ENCODE results near the gene KRTAP5-9. TPM values are rescaled to one million over a fixed set of nuclear protein-coding genes. Genes with fewer than 3 reads are reported as not detected.
"Not testable (repeated sequence)": the region's sequence is repeated elsewhere in the genome, so short reads cannot be mapped to it uniquely, and the experiment has no call there.

The KRTAP5-9 gene
- total and polyA plus RNA-seq, 10 of the 15 experiments (the other 5 are each of a cell fraction or from before 2014, with no cell fraction given) = 0.06 to 0.38 (median 0.19) TPM; not detected in 4

- DNase-seq (ENCODE audit: low read depth, low spot score) = no peak
- WGBS (ENCODE audit: insufficient coverage, insufficient replicate concordance, low lambda C conversion rate, missing lambda C conversion rate) = 32% methylated on average over 10 of the region's 10 CpGs
- SMC1A ChIA-PET (ENCODE audit: uncharacterized antibody, unreplicated experiment) = no interaction called here
- BruUV-seq (replicated peaks) = no TSS peak
- H4K20me1 ChIP-seq (ENCODE audit: control insufficient read depth, insufficient read depth) = no peaks in the 10 kb centered on the region
- H3K9me3 ChIP-seq (replicated peaks; ENCODE audit: control insufficient read depth, insufficient read depth, low read length) = no peaks in the 10 kb centered on the region
- FAIRE-seq = no peak
- H2AFZ ChIP-seq (ENCODE audit: control insufficient read depth, low read depth, low read length) = no peak overlapping the region
- RAD21 ChIA-PET (ENCODE audit: unreplicated experiment) = no interaction called here
- H3K4me2 ChIP-seq (ENCODE audit: control insufficient read depth, insufficient read depth) = no peak overlapping the region
- in situ Hi-C loops (cut with MboI) = no loop called here
- no peak overlapping the region for H3K9ac ChIP-seq (ENCODE audit: control insufficient read depth, insufficient read depth, low read length)
- intact Hi-C loops (cut with micrococcal nuclease; ENCODE audit: unreplicated experiment) = loop anchor here (10.0 kb wide), 1 partner anchor 141 kb away; no protein-coding TSS in a partner anchor
- H3K4me3 ChIP-seq = no peak overlapping the region
- no peak for ATAC-seq
- no peaks in the 10 kb centered on the region for H3K4me1 ChIP-seq (ENCODE audit: control insufficient read depth, insufficient read depth, low read length)
- no peaks in the 10 kb centered on the region for H3K27me3 ChIP-seq (replicated peaks in 1 of 2; ENCODE audit: control insufficient read depth in 2 of 2, insufficient read depth in 2 of 2, low read length in 1 of 2)
- no peaks in the 10 kb centered on the region for H3K79me2 ChIP-seq (ENCODE audit: control insufficient read depth, insufficient read depth, low read length)
- TF ChIP-seq JUND (IDR thresholded peaks at IDR 0.05; ENCODE audit: low read depth, low read length) (no peak), RBBP5 (conservative IDR thresholded peaks at IDR 0.05) (no peak), SPI1 (IDR thresholded peaks at IDR 0.05; ENCODE audit: borderline replicate concordance, insufficient read depth, low read depth, low read length) (no peak), ZNF384 (IDR thresholded peaks at IDR 0.05; ENCODE audit: borderline replicate concordance, low read depth, low read length) (no peak), SMC3 (IDR thresholded peaks at IDR 0.05; ENCODE audit: borderline replicate concordance, low read length) (no peak)
- no peaks in the 10 kb centered on the region for H3K36me3 ChIP-seq (ENCODE audit: control insufficient read depth in 2 of 2, insufficient read depth in 2 of 2, low read length in 1 of 2)
- POLR2A ChIA-PET = no interaction called here
- no peak overlapping the region for H3K27ac ChIP-seq (ENCODE audit: control insufficient read depth, insufficient read depth)
- CTCF ChIA-PET = interaction anchor here (1.0 to 1.3 kb wide), 2 partner anchors 14 to 17 kb away, joined by 3 read pairs; partner anchors contain the start of gene KRTAP5-9
Observed at GRCh38 chr11:71566081-71566620, 17.9 kb downstream of the KRTAP5-9 start.

DNA sequence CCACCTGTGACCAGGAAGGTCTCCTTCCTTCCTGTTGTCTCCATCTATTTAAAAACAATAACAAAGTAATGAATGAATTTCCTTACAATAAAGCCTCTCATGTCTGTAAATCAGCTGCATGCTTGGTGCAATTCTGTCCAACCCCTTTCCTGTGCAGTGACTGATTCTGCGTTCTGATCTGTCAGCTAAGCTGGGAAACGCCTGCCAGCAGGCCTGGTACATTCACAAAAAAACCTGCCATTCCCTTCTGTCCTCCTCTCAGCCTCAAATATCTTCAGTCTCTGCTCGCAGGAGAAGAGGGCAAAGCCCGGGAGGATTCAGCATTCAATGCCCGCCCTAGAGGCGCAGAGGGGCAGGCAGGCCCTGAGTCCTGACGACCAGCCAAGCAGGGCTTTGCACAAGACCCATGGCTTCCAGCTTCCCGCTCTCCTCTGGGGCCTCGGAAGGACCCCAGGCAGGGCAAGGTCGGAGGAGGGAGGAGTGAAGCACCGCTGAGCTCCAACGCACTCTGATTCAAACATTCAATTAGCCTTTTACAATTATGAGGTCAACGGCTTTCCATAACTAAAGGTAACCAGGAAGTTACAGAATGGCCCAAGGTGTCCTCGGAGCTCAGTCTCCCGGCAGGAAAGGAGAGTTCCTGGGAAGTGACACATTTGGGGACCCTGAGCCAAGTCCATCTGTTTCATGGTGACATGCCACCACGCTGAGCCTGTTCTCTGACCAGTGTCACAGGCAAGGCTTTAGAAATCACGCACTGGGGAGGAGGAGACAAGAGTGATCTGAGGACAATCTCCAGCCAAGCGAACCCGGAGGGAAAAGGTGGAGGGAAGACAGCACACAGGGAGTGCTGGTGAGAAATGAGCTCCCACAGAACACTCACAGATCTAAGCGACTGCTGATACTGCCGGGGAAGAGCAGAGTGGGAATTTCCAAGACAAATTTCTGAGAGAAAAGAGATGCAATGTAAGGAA, 18.7 kb downstream of the KRTAP5-9 start:
- H3K9me3 ChIP-seq (replicated peaks; ENCODE audit: control insufficient read depth, insufficient read depth, low read length); BruUV-seq (replicated peaks); ATAC-seq; H3K4me3 ChIP-seq; H3K27ac ChIP-seq (ENCODE audit: control insufficient read depth, insufficient read depth); RAD21 ChIA-PET (ENCODE audit: unreplicated experiment); DNase-seq (ENCODE audit: low read depth, low spot score); H3K27me3 ChIP-seq (replicated peaks in 1 of 2; ENCODE audit: control insufficient read depth in 2 of 2, insufficient read depth in 2 of 2, low read length in 1 of 2); H3K36me3 ChIP-seq (ENCODE audit: control insufficient read depth in 2 of 2, insufficient read depth in 2 of 2, low read length in 1 of 2); SMC1A ChIA-PET (ENCODE audit: uncharacterized antibody, unreplicated experiment); H3K9ac ChIP-seq (ENCODE audit: control insufficient read depth, insufficient read depth, low read length); H3K4me2 ChIP-seq (ENCODE audit: control insufficient read depth, insufficient read depth); H4K20me1 ChIP-seq (ENCODE audit: control insufficient read depth, insufficient read depth); in situ Hi-C loops (cut with MboI); H3K4me1 ChIP-seq (ENCODE audit: control insufficient read depth, insufficient read depth, low read length); POLR2A ChIA-PET; H2AFZ ChIP-seq (ENCODE audit: control insufficient read depth, low read depth, low read length); FAIRE-seq; H3K79me2 ChIP-seq (ENCODE audit: control insufficient read depth, insufficient read depth, low read length): not testable (repeated sequence)
- CTCF ChIA-PET = interaction anchor here (1.0 to 1.6 kb wide), 3 partner anchors 13 to 18 kb away, joined by 3 to 4 read pairs (median 3); partner anchors contain the start of gene KRTAP5-9
- intact Hi-C loops (cut with micrococcal nuclease; ENCODE audit: unreplicated experiment) = loop anchor here (10.0 kb wide), 1 partner anchor 142 kb away; no protein-coding TSS in a partner anchor
- WGBS (ENCODE audit: insufficient coverage, insufficient replicate concordance, low lambda C conversion rate, missing lambda C conversion rate) = 51% methylated on average over 17 of the region's 21 CpGs

Measured in GM12878 (cell line).